T-cell (primary cell): ENCODE data around the gene LSM6. TPM values are rescaled to one million over a fixed set of nuclear protein-coding genes. Genes with fewer than 3 reads are reported as not detected.
A peak's percentile ranks its signal among the peaks of the same experiment; 100 is the strongest.

Source experiments
- ATAC-seq, 4 experiments: fragments of 200-7000 bp in 3 of 4; fragments of 150-1000 bp in 1 of 4; cut with Tn5 transposase; replicated peaks in 1 of 4; 1 replicate in 3 of 4; 2 replicates in 1 of 4; pipeline ENCODE4 v1.10.0; 2021; ENCODE audit warnings: moderate library complexity in 3 of 4, mild to moderate bottlenecking in 2 of 4, moderate number of reproducible peaks in 1 of 4
- CTCF ChIA-PET, 2 donors: fragments of 300-600 bp; sonication (Branson Sonifier 250); formaldehyde crosslinking; loops; one replicate each; lab custom pipeline; 2022; ENCODE audit warnings: antibody characterized with exemption in 2 of 2; lab: Charles Lee
- POLR2A ChIA-PET, 2 donors: fragments of 300-600 bp; sonication (Branson Sonifier 250); formaldehyde crosslinking; loops; one replicate each; lab custom pipeline; 2022; ENCODE audit warnings: antibody characterized with exemption in 2 of 2; lab: Charles Lee
- DNase-seq, 35 experiments: peaks; one replicate each; pipeline versions ENCODE4 v3.0.0 to v3.0.0-alpha.2; 2013 to 2023
- H3K27ac ChIP-seq: one replicate; pipeline ENCODE4 v1.5.1; 2013; ENCODE audit warnings: low read length
- H3K27me3 ChIP-seq, 2 experiments: replicated peaks in 1 of 2; 1 replicate in 1 of 2; 2 replicates in 1 of 2; pipeline versions ENCODE4 v1.6.1 to v1.7.0; 2013; ENCODE audit warnings: low read length in 1 of 2, mixed read lengths in 1 of 2; ENCODE audit not compliant: control insufficient read depth in 2 of 2, insufficient read depth in 2 of 2; ENCODE audit errors: extremely low read depth in 1 of 2
- H3K36me3 ChIP-seq, 2 donors: 1 replicate in 1 of 2; 2 replicates in 1 of 2; pipeline versions ENCODE4 v1.6.1 to v1.7.0; 2013; ENCODE audit warnings: low read length in 1 of 2; ENCODE audit not compliant: control insufficient read depth in 2 of 2, insufficient read depth in 1 of 2; ENCODE audit errors: extremely low read depth in 1 of 2
- H3K4me1 ChIP-seq, 2 experiments: 1 replicate in 1 of 2; 2 replicates in 1 of 2; pipeline versions ENCODE4 v1.6.1 to v1.7.0; 2013; ENCODE audit warnings: low read length in 2 of 2, mixed read lengths in 1 of 2; ENCODE audit not compliant: insufficient read depth in 2 of 2, control insufficient read depth in 1 of 2; ENCODE audit errors: extremely low read depth in 1 of 2
- H3K4me3 ChIP-seq, 2 donors: 1 replicate in 1 of 2; 2 replicates in 1 of 2; pipeline versions ENCODE4 v1.5.1 to v1.7.0; 2013; ENCODE audit warnings: mild to moderate bottlenecking in 2 of 2, low read length in 1 of 2, moderate library complexity in 1 of 2; ENCODE audit not compliant: control insufficient read depth in 1 of 2; ENCODE audit errors: extremely low read depth in 1 of 2
- H3K9me3 ChIP-seq: 2 replicates; pipeline ENCODE4 v1.7.0; 2013
- H3K27ac Mint-ChIP-seq, 2 donors: one replicate each; pipeline ENCODE4 v1.8.0; 2020 to 2021; ENCODE audit warnings: mild to moderate bottlenecking in 2 of 2, mixed read lengths in 2 of 2
- H3K27me3 Mint-ChIP-seq, 2 donors: one replicate each; pipeline ENCODE4 v1.8.0; 2021 to 2022; ENCODE audit warnings: mixed read lengths in 2 of 2
- H3K36me3 Mint-ChIP-seq: one replicate; pipeline ENCODE4 v1.8.0; 2021; ENCODE audit warnings: mixed read lengths
- H3K4me1 Mint-ChIP-seq, 3 donors: one replicate each; pipeline ENCODE4 v1.8.0; 2020 to 2022; ENCODE audit warnings: mixed read lengths in 3 of 3, mild to moderate bottlenecking in 1 of 3
- H3K4me3 Mint-ChIP-seq, 3 donors: one replicate each; pipeline ENCODE4 v1.8.0; 2020 to 2022; ENCODE audit warnings: mild to moderate bottlenecking in 3 of 3, mixed read lengths in 3 of 3, moderate library complexity in 3 of 3
- H3K9me3 Mint-ChIP-seq, 3 donors: one replicate each; pipeline ENCODE4 v1.8.0; 2020 to 2022; ENCODE audit warnings: mixed read lengths in 3 of 3
- WGBS: methylation state at CpG from one replicate; pipeline ENCODE4 v1.1.5; 2013; ENCODE audit warnings: missing lambda C conversion rate; ENCODE audit not compliant: insufficient coverage; 5-methylcytosine and 5-hydroxymethylcytosine counted together
- total RNA-seq, 35 experiments: library from RNA in 6 of 35; stranded (reverse) in 6 of 35; fragments of 120-200 nt in 1 of 35; gene quantifications; one replicate each; pipeline versions ENCODE4 v1.2.1 to v1.2.4 and lab custom pipeline; 2013 to 2026

LSM6 gene
- total RNA-seq, 5 donors from 2014 or later (not counting 1 experiment from before 2014, with no cell fraction given), result 23.1 to 52.0 (median 45.2) TPM

DNA sequence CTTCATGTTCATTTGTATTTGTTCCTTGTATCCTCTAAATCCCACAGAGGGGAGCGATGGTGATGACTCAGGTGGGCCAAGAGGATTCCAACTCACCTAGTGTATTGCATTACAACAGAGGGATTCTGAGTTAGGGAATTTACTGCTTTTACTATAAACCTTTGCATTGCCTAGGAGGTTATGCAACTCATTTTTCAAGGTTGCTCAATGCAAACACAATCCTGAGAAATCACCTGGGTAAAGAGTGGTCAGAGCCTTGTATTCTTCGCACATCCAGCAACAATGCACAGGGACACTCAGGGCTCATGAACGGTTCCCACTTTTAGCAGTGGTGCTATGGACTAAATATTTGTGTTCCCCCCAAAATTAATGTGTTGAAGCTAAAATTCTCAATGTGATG lies 28.6 kb upstream of the LSM6 start:
- ATAC-seq, result no peak
- CTCF ChIA-PET, result no interaction called here
- POLR2A ChIA-PET, result no interaction called here

DNA sequence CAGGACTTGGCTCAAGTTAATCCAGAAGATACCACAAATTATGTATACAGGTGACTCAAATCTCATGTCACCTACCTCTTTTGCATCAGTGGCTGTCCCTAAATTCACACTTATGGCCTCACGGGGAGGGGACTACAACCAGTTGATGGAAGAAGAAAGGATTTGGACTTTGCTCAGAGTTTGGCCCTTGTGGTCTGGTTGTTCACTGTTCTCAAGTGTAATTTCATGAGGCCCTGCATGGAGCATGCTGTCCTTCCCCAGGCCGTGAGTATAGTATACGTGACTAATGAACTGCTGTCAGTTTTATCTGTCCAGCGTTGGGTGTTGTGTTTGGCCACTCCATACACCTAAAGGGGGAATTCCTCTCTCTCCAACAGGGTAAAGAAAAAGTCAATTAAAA lies 27.5 kb upstream of the LSM6 start:
- Mint-ChIP-seq H3K27me3 (peaks cover 0 to 19% of the 10 kb centered on the region in 2 donors), H3K27ac (no peak overlapping the region), H3K36me3 (no peaks in the 10 kb centered on the region), H3K4me3 (no peak overlapping the region), H3K9me3 (no peaks in the 10 kb centered on the region), H3K4me1 (no peaks in the 10 kb centered on the region)
- DNase-seq, result no peak
- CTCF ChIA-PET, result interaction anchor here in 1 of 2 donors (0.7 kb wide), 1 partner anchor 165 kb away, joined by 3 read pairs; no protein-coding TSS in a partner anchor
- no peak overlapping the region for H3K27ac ChIP-seq
- POLR2A ChIA-PET, result no interaction called here
- no peak for ATAC-seq
- H3K27me3 ChIP-seq, result no peaks in the 10 kb centered on the region
- no peak overlapping the region for H3K4me3 ChIP-seq
- H3K4me1 ChIP-seq, result no peaks in the 10 kb centered on the region
- no peaks in the 10 kb centered on the region for H3K9me3 ChIP-seq
- no peaks in the 10 kb centered on the region for H3K36me3 ChIP-seq
- 83% methylated on average over 1 of the region's 4 CpGs for WGBS

More for the DNA sequence above, 28.6 kb upstream of the LSM6 start:
- H3K27me3 ChIP-seq, result no peaks in the 10 kb centered on the region
- H3K4me3 ChIP-seq, result no peak overlapping the region
- 73% methylated on average over 2 of the region's 3 CpGs for WGBS
- H3K27ac ChIP-seq, result no peak overlapping the region
- no peaks in the 10 kb centered on the region for H3K4me1 ChIP-seq
- H3K9me3 Mint-ChIP-seq, result no peaks in the 10 kb centered on the region
- H3K4me1 Mint-ChIP-seq, result no peaks in the 10 kb centered on the region
- H3K36me3 Mint-ChIP-seq, result no peaks in the 10 kb centered on the region
- no peak overlapping the region for H3K27ac Mint-ChIP-seq
- no peak overlapping the region for H3K4me3 Mint-ChIP-seq
- no peak for DNase-seq
- no peaks in the 10 kb centered on the region for H3K36me3 ChIP-seq
- H3K9me3 ChIP-seq, result no peaks in the 10 kb centered on the region
- H3K27me3 Mint-ChIP-seq, result peaks cover 0 to 16% of the 10 kb centered on the region in 2 donors

GRCh38 chr4:146154057-146154456 lies 21.5 kb upstream of the LSM6 start:
- no peak overlapping the region for H3K4me3 Mint-ChIP-seq
- no peaks in the 10 kb centered on the region for H3K4me1 Mint-ChIP-seq
- peaks cover 16 to 22% of the 10 kb centered on the region in 2 donors for H3K27me3 Mint-ChIP-seq
- ATAC-seq, result no peak
- no peak for DNase-seq
- POLR2A ChIA-PET, result no interaction called here
- Histone ChIP-seq H3K4me3 (no peak overlapping the region), H3K4me1 (no peaks in the 10 kb centered on the region), H3K27me3 (no peaks in the 10 kb centered on the region), H3K36me3 (no peaks in the 10 kb centered on the region), H3K9me3 (no peaks in the 10 kb centered on the region), H3K27ac (no peak overlapping the region)
- no peaks in the 10 kb centered on the region for H3K36me3 Mint-ChIP-seq
- H3K9me3 Mint-ChIP-seq, result peaks cover 0 to 6% (median 3%) of the 10 kb centered on the region in 3 donors
- no peak overlapping the region for H3K27ac Mint-ChIP-seq
- CTCF ChIA-PET, result interaction anchor here in 1 of 2 donors (0.6 kb wide), 1 partner anchor 1441 kb away, joined by 6 read pairs; no protein-coding TSS in a partner anchor
- no CpG with 5 or more reads among the region's 2 CpGs for WGBS

DNA sequence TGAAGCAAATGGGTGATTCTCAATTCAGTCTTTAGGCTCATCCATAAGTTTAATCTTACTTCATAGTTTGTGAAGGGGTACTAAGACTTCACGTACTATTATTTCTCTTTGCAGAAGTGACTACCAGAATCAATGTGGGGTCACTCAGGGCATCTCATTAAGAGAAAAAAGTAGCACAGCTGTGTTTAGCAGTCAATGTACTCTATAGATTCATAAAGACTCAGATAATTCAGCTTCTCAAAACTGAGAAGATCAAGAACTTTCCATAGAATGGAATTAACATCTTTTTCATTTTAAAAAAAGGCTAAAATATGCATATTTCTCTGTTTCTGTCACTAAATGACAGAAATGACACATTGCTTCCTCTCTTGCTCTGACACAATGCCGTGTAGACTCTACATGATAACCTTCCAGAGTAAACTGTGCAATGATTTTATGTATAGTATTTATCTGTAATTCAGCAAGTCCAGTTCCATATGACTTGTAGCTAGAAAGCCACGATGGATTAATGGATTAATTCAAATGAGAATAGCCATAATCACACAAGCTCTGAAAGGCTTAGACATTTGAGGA lies 20.3 kb upstream of the LSM6 start:
- Mint-ChIP-seq H3K27me3 (peaks cover 16 to 22% of the 10 kb centered on the region in 2 donors), H3K36me3 (no peaks in the 10 kb centered on the region), H3K4me1 (peaks cover 0 to 6% (median 6%) of the 10 kb centered on the region in 3 donors), H3K27ac (no peak overlapping the region), H3K4me3 (no peak overlapping the region), H3K9me3 (peaks cover 0 to 6% (median 3%) of the 10 kb centered on the region in 3 donors)
- Histone ChIP-seq H3K4me1 (no peaks in the 10 kb centered on the region), H3K36me3 (no peaks in the 10 kb centered on the region), H3K4me3 (no peak overlapping the region), H3K27me3 (no peaks in the 10 kb centered on the region), H3K9me3 (no peaks in the 10 kb centered on the region), H3K27ac (no peak overlapping the region)
- CTCF ChIA-PET, result interaction anchor here (0.6 kb wide), 3 partner anchors 25 to 862 kb away, joined by 4 to 7 read pairs (median 5); no protein-coding TSS in a partner anchor
- ATAC-seq (no peak), DNase-seq (no peak)
- POLR2A ChIA-PET, result interaction anchor here in 1 of 2 donors (0.6 kb wide), 1 partner anchor 259 kb away, joined by 13 read pairs; no protein-coding TSS in a partner anchor
- WGBS, result no CpG with 5 or more reads among the region's 3 CpGs

DNA sequence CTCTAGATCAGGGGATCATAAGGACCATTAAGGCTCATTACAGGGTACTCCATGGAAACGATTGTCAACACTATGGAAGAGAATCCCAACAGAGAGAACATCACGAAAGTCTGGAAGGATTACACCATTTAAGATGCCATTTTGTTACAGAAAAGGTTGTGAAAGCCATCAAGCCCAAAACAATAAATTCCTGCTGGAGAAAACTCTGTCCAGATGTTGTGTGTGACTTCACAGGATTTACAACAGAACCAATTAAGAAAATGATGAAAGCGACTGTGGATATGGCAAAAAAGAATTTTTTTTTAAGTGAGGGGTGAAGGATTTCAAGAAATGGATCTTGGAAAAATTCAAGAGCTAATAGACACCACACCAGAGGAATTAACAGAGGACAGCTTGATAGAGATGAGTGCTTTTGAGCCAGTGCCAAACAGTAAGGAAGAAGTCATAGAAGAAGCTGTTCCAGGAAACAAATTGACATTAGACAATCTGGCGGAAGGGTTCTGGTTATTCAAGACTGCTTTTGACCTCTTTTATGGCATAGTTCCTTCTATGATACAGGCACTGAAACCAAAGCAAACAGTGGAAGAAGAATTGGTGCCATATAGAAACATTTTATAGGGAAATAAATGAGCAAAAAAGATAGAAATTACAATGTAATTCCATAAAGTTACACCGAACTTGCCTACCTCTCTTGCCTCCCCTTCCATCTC lies 17.3 kb upstream of the LSM6 start:
- H3K4me1 Mint-ChIP-seq, result peaks cover 0 to 6% (median 6%) of the 10 kb centered on the region in 3 donors
- WGBS, result no CpG with 5 or more reads among the region's 5 CpGs

GRCh38 chr4:146159384-146160058 lies 16.0 kb upstream of the LSM6 start:
- Histone ChIP-seq H3K9me3 (no peaks in the 10 kb centered on the region), H3K4me3 (no peak overlapping the region), H3K36me3 (no peaks in the 10 kb centered on the region), H3K4me1 (no peaks in the 10 kb centered on the region), H3K27me3 (no peaks in the 10 kb centered on the region), H3K27ac (no peak overlapping the region)
- ChIA-PET CTCF (interaction anchor here in 1 of 2 donors (0.5 to 0.6 kb wide), 2 partner anchors 56 to 1982 kb away, joined by 3 to 4 read pairs; no protein-coding TSS in a partner anchor), POLR2A (no interaction called here)
- DNase-seq (no peak), ATAC-seq (no peak)
- Mint-ChIP-seq H3K4me3 (peak overlapping the region in 1 of 3 donors; percentile 10), H3K27ac (no peak overlapping the region), H3K27me3 (peaks cover 12 to 20% of the 10 kb centered on the region in 2 donors), H3K9me3 (peaks cover 0 to 20% (median 12%) of the 10 kb centered on the region in 3 donors), H3K36me3 (peaks cover 3% of the 10 kb centered on the region), H3K4me1 (peaks cover 0 to 6% (median 6%) of the 10 kb centered on the region in 3 donors)
- 54% methylated on average over 3 of the region's 4 CpGs for WGBS

More for the DNA sequence above, 17.3 kb upstream of the LSM6 start:
- Histone ChIP-seq H3K27me3 (no peaks in the 10 kb centered on the region), H3K4me3 (no peak overlapping the region), H3K9me3 (no peaks in the 10 kb centered on the region), H3K36me3 (no peaks in the 10 kb centered on the region), H3K4me1 (no peaks in the 10 kb centered on the region), H3K27ac (no peak overlapping the region)
- ATAC-seq, result no peak
- POLR2A ChIA-PET, result interaction anchor here in 1 of 2 donors (0.6 kb wide), 1 partner anchor 13 kb away, joined by 3 read pairs; no protein-coding TSS in a partner anchor
- Mint-ChIP-seq H3K27me3 (peaks cover 15 to 22% of the 10 kb centered on the region in 2 donors), H3K27ac (no peak overlapping the region), H3K4me3 (no peak overlapping the region), H3K36me3 (peaks cover 3% of the 10 kb centered on the region), H3K9me3 (peaks cover 0 to 20% (median 12%) of the 10 kb centered on the region in 3 donors)
- DNase-seq, result no peak
- CTCF ChIA-PET, result no interaction called here
